NCI-H1436 treated with DMSO at 0.1 percent for 48 hours (cell line): ENCODE measurements around the gene POMZP3.
"Not testable (repeated sequence)": the region's sequence is repeated elsewhere in the genome, so short reads cannot be mapped to it uniquely, and the experiment has no call there.

Experiments
- DNase-seq: peaks from one replicate; lab custom pipeline; 2025; lab: John Stamatoyannopoulos, UW

The POMZP3 gene

DNA sequence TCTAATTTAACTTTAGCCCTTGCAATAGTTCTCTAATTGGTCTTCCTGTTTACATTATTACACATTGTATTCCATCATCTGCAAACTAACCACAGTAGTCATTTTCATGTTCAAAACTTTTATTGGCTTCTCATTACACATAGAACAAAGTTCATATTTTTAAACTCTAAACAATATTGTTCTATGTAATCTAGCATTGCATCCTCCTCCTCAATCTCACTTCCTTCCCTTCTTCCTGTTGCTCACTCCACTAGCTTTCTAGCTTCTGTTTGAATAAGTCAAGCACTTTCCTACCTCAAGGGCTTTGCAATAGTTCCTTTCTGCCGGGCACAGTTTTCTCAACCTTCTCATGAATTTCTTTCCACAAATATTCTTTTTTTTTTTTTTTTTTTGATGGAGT, 38.5 kb downstream of the POMZP3 start:
- not testable (repeated sequence) for DNase-seq

DNA sequence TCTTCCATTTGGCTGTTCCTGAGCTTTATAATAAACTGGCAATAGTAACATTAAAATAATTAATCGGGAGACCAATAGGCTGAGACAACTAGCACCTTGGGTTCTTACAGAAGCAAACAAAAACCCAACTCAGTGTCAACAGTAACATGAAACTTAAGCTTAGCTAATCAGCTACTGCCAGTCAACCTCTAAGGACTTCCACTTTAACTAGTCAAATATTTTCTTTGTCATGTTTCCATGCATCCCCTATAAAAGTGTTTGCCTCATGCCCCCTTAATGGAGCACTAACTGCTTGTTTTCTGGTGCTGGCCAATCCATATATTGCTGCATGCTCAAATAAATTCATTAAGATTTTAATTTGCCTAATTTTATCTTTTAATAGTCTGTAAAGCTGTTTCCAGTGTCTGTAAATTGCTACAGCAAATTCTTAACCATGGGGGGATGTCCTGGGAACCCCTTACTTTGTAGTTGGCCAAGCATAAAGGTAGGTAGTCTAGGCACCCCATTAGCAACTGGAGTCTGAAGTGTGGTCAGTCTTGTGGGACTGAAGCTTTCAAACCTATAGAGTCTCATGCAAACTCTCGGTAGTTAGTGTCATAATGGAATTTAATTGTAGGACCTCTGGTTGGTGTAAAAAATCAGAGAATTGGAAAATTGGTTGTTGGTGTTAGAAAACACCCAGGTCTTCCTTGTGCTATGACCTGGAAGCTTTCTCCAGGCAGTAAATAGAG, 40.3 kb downstream of the POMZP3 start:
- DNase-seq, result not testable (repeated sequence)

GRCh38 chr7:76583636-76584281, 43.3 kb downstream of the POMZP3 start:
- not testable (repeated sequence) for DNase-seq

DNA sequence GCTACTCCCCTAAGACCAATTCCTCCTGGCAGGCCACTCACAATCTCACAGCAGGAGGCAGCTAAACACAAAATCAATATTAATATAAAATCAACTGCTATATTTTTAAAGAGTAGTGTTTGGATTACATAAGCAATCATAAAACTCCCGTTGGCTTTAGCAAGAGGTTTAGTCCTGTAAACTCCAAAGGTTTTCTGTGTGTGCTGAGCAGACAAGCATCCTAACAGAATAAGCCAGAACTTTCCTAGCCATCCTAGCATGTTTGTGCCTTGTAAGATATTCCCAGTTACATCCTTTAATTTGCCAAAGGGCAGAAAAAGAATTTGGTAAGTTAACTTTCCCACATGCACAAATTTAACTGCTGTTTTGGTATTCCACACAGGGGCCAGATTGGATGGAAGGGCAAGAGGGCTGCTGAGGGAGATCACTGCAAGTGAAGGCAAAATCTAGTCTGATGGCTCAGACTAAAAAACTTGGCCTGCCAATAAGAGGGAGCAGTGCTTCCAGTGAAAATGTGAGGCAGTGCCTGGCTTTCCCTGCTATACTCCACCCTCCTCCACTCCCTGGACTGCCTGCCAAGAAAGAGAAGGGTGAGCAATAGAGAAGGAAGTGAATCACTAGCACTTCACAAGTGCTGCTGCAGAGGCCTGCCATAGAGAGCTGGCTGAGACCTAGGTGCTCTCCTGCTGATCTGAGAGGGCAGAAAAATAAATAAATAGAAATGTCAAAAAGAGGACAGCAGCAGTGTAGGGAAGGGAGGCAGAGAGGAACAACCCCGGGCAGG, 44.0 kb downstream of the POMZP3 start:
- DNase-seq, result not testable (repeated sequence)

DNA sequence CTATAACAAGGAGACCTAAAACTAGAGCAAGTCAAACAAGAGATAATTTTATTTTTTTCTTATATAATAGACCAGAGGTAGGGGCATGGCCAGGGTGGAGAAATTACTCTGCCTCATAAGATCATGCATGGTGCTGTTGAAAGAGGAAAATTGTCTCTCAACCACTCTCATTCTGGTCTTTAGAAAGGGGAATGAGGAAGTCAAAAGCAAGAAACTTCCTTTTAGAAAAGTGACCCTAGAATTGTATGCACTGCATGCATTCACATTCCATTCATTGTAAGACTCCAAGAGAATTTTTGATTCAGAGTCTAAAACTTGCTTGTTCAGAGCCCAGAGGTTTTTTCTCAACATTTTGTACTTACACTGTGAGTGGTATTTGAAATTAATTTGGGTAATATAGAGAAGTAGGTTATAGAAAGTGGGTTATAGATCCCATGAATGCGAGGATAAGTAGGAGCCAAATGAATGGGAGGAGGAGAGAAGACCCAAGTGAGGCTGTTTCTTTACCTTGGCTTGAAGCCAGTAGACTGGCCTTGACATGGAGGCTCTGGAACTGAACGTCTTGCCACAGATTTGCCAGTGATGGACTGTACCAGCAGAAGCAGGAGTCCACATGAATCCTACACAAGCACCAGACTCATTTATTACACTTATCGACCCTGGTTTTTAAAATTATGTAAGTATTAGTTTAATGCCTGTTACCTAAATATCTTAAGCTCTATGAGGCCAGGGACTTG, 51.0 kb downstream of the POMZP3 start:
- not testable (repeated sequence) for DNase-seq

DNA sequence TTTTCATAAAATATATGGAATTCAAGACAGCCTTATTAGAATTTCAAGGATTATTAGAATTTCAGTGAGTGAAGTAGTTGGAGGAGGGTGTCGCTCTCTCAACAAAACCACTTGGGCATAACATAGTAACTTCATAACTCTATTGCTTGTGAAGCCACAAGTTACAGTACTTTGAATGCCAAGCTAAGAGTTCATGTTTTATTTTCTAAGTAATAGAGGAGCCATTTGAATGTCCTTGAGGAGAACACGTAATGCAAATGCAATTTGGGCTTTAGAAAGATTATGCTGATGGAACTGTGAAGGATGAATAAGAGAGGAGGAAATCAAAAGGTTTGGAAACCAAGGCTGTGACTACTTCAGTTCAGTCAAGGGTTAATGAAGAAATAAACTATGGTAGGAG, 51.6 kb downstream of the POMZP3 start:
- not testable (repeated sequence) for DNase-seq

GRCh38 chr7:76572296-76572695, 54.8 kb downstream of the POMZP3 start:
- not testable (repeated sequence) for DNase-seq

DNA sequence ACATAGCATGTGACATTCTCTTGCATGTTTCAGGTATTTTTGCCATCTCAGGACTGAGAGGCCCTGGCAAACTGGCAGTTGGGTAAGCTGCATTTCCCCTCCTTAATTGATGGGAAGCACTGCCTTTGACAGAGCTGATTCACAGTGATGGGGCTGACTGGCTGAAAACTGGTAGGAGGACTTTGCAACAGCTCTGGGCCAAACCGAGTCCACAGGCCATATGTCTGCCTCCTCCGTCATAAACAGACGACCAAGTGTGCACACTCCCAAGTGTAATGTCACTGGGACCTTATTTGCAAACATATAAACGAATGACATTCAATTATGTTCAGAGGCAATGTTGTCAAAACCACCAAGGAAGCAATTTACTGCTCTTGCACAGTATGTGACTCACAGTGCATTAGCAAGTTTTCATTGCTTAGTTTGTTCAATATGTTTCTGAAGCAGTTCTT, 56.7 kb downstream of the POMZP3 start:
- DNase-seq, result not testable (repeated sequence)

DNA sequence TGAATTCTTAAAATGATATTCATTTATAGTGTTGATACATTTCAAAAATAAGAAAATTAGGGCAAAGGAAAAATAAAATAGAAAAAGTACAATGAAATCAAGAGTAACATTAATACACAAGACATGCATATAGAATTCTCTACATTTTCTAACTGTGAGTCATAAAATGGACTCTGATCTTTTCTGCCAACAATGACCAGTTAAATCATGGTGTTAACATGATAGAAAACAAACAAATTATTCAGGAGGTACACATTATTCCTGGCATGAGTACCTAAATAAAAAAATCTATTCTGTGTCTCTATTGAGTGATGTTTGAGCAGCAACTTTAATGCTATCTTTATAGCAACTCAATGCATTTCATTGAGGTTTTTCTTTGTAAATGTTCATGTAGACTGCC, 58.3 kb downstream of the POMZP3 start:
- not testable (repeated sequence) for DNase-seq

DNA sequence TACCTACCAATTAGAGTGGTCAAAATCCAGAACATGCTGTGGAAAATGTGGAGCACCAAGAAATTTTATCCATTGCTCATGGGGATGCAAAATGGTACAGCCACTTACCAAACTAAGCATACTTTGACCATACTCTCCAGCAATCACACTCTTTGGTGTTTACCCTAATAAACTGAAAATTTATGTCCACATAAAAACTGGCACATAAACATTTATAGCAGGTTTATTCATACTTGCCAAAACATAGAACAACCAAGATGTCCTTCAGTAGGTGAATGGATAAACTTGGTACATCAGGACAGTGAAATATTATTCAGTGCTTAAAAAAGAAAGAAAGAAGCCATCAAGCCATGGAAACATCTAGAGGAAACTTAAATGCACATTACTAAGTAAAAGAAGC, 59.3 kb downstream of the POMZP3 start:
- DNase-seq, result not testable (repeated sequence)

GRCh38 chr7:76567311-76567710, 59.8 kb downstream of the POMZP3 start:
- not testable (repeated sequence) for DNase-seq

DNA sequence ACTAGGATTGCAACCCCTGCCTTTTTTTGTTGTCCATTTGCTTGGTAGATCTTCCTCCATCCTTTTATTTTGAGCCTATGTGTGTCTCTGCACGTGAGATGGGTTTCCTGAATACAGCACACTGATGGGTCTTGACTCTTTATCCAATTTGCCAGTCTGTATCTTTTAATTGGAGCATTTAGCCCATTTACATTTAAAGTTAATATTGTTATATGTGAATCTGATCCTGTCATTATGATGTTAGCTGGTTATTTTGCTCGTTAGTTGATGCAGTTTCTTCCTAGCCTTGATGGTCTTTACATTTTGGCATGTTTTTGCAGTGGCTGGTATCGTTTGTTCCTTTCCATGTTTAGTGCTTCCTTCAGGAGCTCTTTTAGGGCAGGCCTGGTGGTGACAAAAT, 62.1 kb downstream of the POMZP3 start:
- DNase-seq, result not testable (repeated sequence)

- DNase-seq, result not testable (repeated sequence)
These were observed 65.7 kb downstream of the POMZP3 start for GRCh38 chr7:76561342-76561741.

DNA sequence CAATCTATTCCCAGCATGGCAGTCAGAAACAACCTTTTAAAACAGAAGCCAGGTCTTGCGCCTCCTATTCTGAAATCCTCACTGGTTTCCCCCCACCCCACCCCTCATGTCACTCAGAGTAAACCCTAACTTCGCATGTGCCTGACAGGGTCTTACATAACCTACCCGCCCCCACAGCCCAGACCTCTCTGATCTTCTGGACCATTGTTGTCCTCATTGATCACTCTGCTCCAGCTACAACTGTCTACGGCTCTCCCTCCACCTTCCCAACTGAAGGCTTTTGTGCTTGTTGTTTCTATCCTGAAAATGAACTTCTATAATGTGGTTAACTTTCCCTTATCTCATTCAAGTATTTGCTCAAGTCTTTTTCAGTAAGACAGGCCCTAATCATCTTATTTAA, 66.9 kb downstream of the POMZP3 start:
- not testable (repeated sequence) for DNase-seq
